Astrocyte (in vitro differentiated cells and primary cell): ENCODE results near the gene SLC47A1. TPM values are rescaled to one million over a fixed set of nuclear protein-coding genes. Genes with fewer than 3 reads are reported as not detected.
A peak's percentile ranks its signal among the peaks of the same experiment; 100 is the strongest.

Experiments used
- DNase-seq: peaks from one replicate; pipeline ENCODE4 v3.0.0-alpha.2; 2010; ENCODE audit warnings: low read depth
- FAIRE-seq: peaks from 2 replicates; lab custom pipeline; 2011; peaks lifted over from hg19 to GRCh38; lab: Jason Lieb, UNC
- H2AFZ ChIP-seq: 2 replicates; pipeline ENCODE4 v1.6.0; 2012; ENCODE audit warnings: low read depth, low read length, inconsistent platforms
- H3K27ac ChIP-seq: 2 replicates; pipeline ENCODE4 v1.5.1; 2011; ENCODE audit warnings: low read depth, low read length, inconsistent platforms
- H3K27me3 ChIP-seq: 2 replicates; pipeline ENCODE4 v1.6.0; 2011; ENCODE audit warnings: low read length, inconsistent platforms; ENCODE audit not compliant: insufficient read depth
- H3K36me3 ChIP-seq: 2 replicates; pipeline ENCODE4 v1.5.1; 2011; ENCODE audit warnings: low read length, inconsistent platforms; ENCODE audit not compliant: insufficient read depth
- H3K4me1 ChIP-seq: 2 replicates; pipeline ENCODE4 v1.5.1; 2011; ENCODE audit warnings: low read length, inconsistent platforms; ENCODE audit not compliant: insufficient read depth
- H3K4me2 ChIP-seq: 2 replicates; pipeline ENCODE4 v1.6.0; 2012; ENCODE audit warnings: low read length, inconsistent platforms
- H3K4me3 ChIP-seq: 2 replicates; pipeline ENCODE4 v1.5.1; 2011; ENCODE audit warnings: low read depth, mild to moderate bottlenecking, low read length, inconsistent platforms; ENCODE audit not compliant: insufficient read depth
- H3K79me2 ChIP-seq: 2 replicates; pipeline ENCODE4 v1.6.0; 2012; ENCODE audit warnings: mild to moderate bottlenecking, low read length, inconsistent platforms; ENCODE audit not compliant: insufficient read depth
- H3K9ac ChIP-seq: 2 replicates; pipeline ENCODE4 v1.6.0; 2012; ENCODE audit warnings: mild to moderate bottlenecking, low read length, inconsistent platforms
- H3K9me3 ChIP-seq: 2 replicates; pipeline ENCODE4 v1.5.1; 2012; ENCODE audit warnings: low read depth, mild to moderate bottlenecking, low read length, inconsistent platforms; ENCODE audit not compliant: insufficient read depth
- H4K20me1 ChIP-seq: 2 replicates; pipeline ENCODE4 v1.6.0; 2012; ENCODE audit warnings: low read length, inconsistent platforms; ENCODE audit not compliant: insufficient read depth
- H3K27ac Mint-ChIP-seq: one replicate; pipeline ENCODE4 v1.8.0; 2021; ENCODE audit warnings: mild to moderate bottlenecking, mixed read lengths; ENCODE audit not compliant: unreplicated experiment
- H3K27me3 Mint-ChIP-seq: one replicate; pipeline ENCODE4 v1.8.0; 2021; ENCODE audit warnings: low read depth, mixed read lengths; ENCODE audit not compliant: unreplicated experiment
- H3K36me3 Mint-ChIP-seq: one replicate; pipeline ENCODE4 v1.8.0; 2021; ENCODE audit warnings: low read depth, mixed read lengths; ENCODE audit not compliant: unreplicated experiment
- H3K4me1 Mint-ChIP-seq: one replicate; pipeline ENCODE4 v1.8.0; 2021; ENCODE audit warnings: low read depth, mixed read lengths; ENCODE audit not compliant: unreplicated experiment
- H3K4me3 Mint-ChIP-seq: one replicate; pipeline ENCODE4 v1.8.0; 2021; ENCODE audit warnings: mild to moderate bottlenecking, moderate library complexity, mixed read lengths; ENCODE audit not compliant: unreplicated experiment
- H3K9me3 Mint-ChIP-seq: one replicate; pipeline ENCODE4 v1.8.0; 2021; ENCODE audit warnings: mild to moderate bottlenecking, mixed read lengths; ENCODE audit not compliant: unreplicated experiment
- CTCF ChIP-seq: IDR thresholded peaks from 2 replicates; pipeline ENCODE4 v1.5.1; 2011; ENCODE audit warnings: low read depth, mild to moderate bottlenecking, inconsistent platforms, low read length, moderate library complexity; ENCODE audit not compliant: insufficient read depth
- EZH2 ChIP-seq: IDR thresholded peaks from 2 replicates; pipeline ENCODE4 v1.6.1; 2012; ENCODE audit warnings: mild to moderate bottlenecking, low read length, inconsistent platforms; ENCODE audit not compliant: insufficient read depth
- total RNA-seq: library from RNA; stranded (reverse); gene quantifications from 2 replicates; pipeline ENCODE4 v1.2.1, GENCODE V29; 2021

The SLC47A1 gene
- total RNA-seq, 1 donor from 2014 or later: 0.75 TPM

- no peak overlapping the region for H3K27ac Mint-ChIP-seq
These were observed 47.2 kb upstream of the SLC47A1 start for GRCh38 chr17:19486351-19487023.

GRCh38 chr17:19487024-19487600 lies 46.5 kb upstream of the SLC47A1 start:
- H3K9me3 Mint-ChIP-seq: peaks cover 2% of the 10 kb centered on the region
- H2AFZ ChIP-seq: peak overlapping the region; percentile 26
- TF ChIP-seq CTCF (no peak), EZH2 (no peak)
- H3K36me3 ChIP-seq: no peaks in the 10 kb centered on the region
- DNase-seq (no peak), FAIRE-seq (no peak)
- peaks cover 13% of the 10 kb centered on the region for H3K4me1 Mint-ChIP-seq
- no peak overlapping the region for H3K4me3 ChIP-seq
- no peaks in the 10 kb centered on the region for H3K9me3 ChIP-seq
- H3K9ac ChIP-seq: no peak overlapping the region
- H3K4me1 ChIP-seq: no peaks in the 10 kb centered on the region
- no peaks in the 10 kb centered on the region for H3K79me2 ChIP-seq
- H3K27ac ChIP-seq: no peak overlapping the region
- no peaks in the 10 kb centered on the region for H3K27me3 ChIP-seq
- H3K4me3 Mint-ChIP-seq: no peak overlapping the region
- peaks cover 10% of the 10 kb centered on the region for H3K27me3 Mint-ChIP-seq
- H3K36me3 Mint-ChIP-seq: no peaks in the 10 kb centered on the region
- H3K27ac Mint-ChIP-seq: no peak overlapping the region
- no peaks in the 10 kb centered on the region for H4K20me1 ChIP-seq
- H3K4me2 ChIP-seq: no peak overlapping the region

More at GRCh38 chr17:19486351-19487023, 47.2 kb upstream of the SLC47A1 start:
- Histone ChIP-seq H3K4me2 (no peak overlapping the region), H3K27ac (no peak overlapping the region), H3K9ac (no peak overlapping the region), H3K36me3 (no peaks in the 10 kb centered on the region), H2AFZ (peak overlapping the region; percentile 26), H3K27me3 (no peaks in the 10 kb centered on the region), H3K4me3 (no peak overlapping the region), H3K4me1 (no peaks in the 10 kb centered on the region), H3K79me2 (no peaks in the 10 kb centered on the region), H3K9me3 (no peaks in the 10 kb centered on the region), H4K20me1 (no peaks in the 10 kb centered on the region)
- no peak for DNase-seq
- H3K36me3 Mint-ChIP-seq: no peaks in the 10 kb centered on the region
- FAIRE-seq: no peak
- peaks cover 10% of the 10 kb centered on the region for H3K27me3 Mint-ChIP-seq
- no peak for TF ChIP-seq EZH2
- peaks cover 13% of the 10 kb centered on the region for H3K4me1 Mint-ChIP-seq
- no peak overlapping the region for H3K4me3 Mint-ChIP-seq
- H3K9me3 Mint-ChIP-seq: peaks cover 2% of the 10 kb centered on the region

GRCh38 chr17:19492141-19492540 lies 41.5 kb upstream of the SLC47A1 start:
- no peak for TF ChIP-seq EZH2
- no peak for TF ChIP-seq CTCF
- H3K9me3 ChIP-seq: no peaks in the 10 kb centered on the region
- peaks cover 2% of the 10 kb centered on the region for H3K27me3 ChIP-seq
- no peak for FAIRE-seq
- H3K4me3 ChIP-seq: no peak overlapping the region
- H3K27ac Mint-ChIP-seq: no peak overlapping the region
- H3K27ac ChIP-seq: no peak overlapping the region
- H3K9ac ChIP-seq: no peak overlapping the region
- no peak for DNase-seq
- H3K27me3 Mint-ChIP-seq: peaks cover 17% of the 10 kb centered on the region
- H3K79me2 ChIP-seq: no peaks in the 10 kb centered on the region
- peaks cover 2% of the 10 kb centered on the region for H3K9me3 Mint-ChIP-seq
- no peak overlapping the region for H3K4me2 ChIP-seq
- no peaks in the 10 kb centered on the region for H3K4me1 ChIP-seq
- no peak overlapping the region for H2AFZ ChIP-seq
- no peaks in the 10 kb centered on the region for H4K20me1 ChIP-seq
- H3K4me1 Mint-ChIP-seq: no peaks in the 10 kb centered on the region
- H3K36me3 Mint-ChIP-seq: peaks cover 2% of the 10 kb centered on the region
- H3K4me3 Mint-ChIP-seq: no peak overlapping the region
- no peaks in the 10 kb centered on the region for H3K36me3 ChIP-seq
